ENCODE measurements around the gene AKIP1. TPM values are rescaled to one million over a fixed set of nuclear protein-coding genes. Genes with fewer than 3 reads are reported as not detected.
A peak's percentile ranks its signal among the peaks of the same experiment; 100 is the strongest.

AKIP1 gene
- total and polyA plus RNA-seq, 2 of the 8 experiments (the other 6 are each of a cell fraction or from before 2014, with no cell fraction given), result 17.8 to 29.6 TPM

DNA sequence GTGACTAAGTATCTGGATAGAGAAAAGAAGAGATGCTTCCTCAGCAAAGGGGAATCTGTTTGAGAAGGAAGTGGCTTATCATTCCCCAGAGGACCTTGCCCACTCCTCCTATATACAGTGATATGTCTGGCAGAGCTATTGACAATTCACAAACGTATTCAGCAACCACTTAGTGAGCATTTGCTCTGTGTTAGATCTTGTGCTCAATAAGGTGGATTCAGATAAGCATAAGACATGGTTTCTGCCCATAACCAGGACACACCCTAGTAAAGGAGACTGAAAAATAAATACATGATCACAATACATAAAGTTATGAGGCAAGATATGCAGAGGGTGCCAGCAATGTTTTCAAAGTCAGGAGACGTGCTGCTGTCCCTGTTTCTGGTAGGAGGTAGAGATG, 51.9 kb downstream of the AKIP1 start:
- FAIRE-seq (no peak), DNase-seq (ENCODE audit: low read depth in 1 of 2, low spot score in 2 of 2) (no peak)
- H3K9ac ChIP-seq (replicated peaks in 1 of 4; ENCODE audit: extremely low read depth in 1 of 4, low read depth in 3 of 4, low read length in 3 of 4), result no peak overlapping the region
- H2BK15ac ChIP-seq (ENCODE audit: low read length), result no peak overlapping the region
- H2AK5ac ChIP-seq (ENCODE audit: low read depth, low read length), result no peak overlapping the region
- H3K79me1 ChIP-seq (ENCODE audit: low read depth, low read length), result peaks cover 3% of the 10 kb centered on the region; the same call in 1 of the 2 replicates
- no peaks in the 10 kb centered on the region for H4K20me1 ChIP-seq (replicated peaks in 1 of 2; ENCODE audit: control insufficient read depth in 1 of 2, insufficient read depth in 2 of 2, low read length in 2 of 2)
- TF ChIP-seq NRF1 (IDR thresholded peaks at IDR 0.05; ENCODE audit: low read depth, low read length) (no peak), RBBP5 (IDR thresholded peaks at IDR 0.05; ENCODE audit: borderline replicate concordance, low read depth, low read length) (no peak), RAD21 (IDR thresholded peaks at IDR 0.05 in 1 of 2, conservative IDR thresholded peaks at IDR 0.05 in 1 of 2; ENCODE audit: low read depth in 2 of 2, low read length in 2 of 2) (no peak)
- CTCF ChIA-PET (ENCODE audit: partially characterized antibody), result interaction anchor here (0.6 to 2.3 kb wide), 5 partner anchors 30 to 699 kb away, joined by 3 to 11 read pairs (median 5); partner anchors contain the start of genes C11orf16 and LMO1
- H2BK5ac ChIP-seq (ENCODE audit: low read depth, low read length), result no peak overlapping the region
- H3K14ac ChIP-seq (ENCODE audit: insufficient read length), result no peak overlapping the region
- H3K18ac ChIP-seq (ENCODE audit: extremely low read depth, low read length), result no peak overlapping the region
- no peak overlapping the region for H4K5ac ChIP-seq (ENCODE audit: insufficient read length, low read depth, low read length)
- peaks cover 0 to 3% of the 10 kb centered on the region in 2 experiments; a peak in 1 of 4 replicates for H3K79me2 ChIP-seq (ENCODE audit: control insufficient read depth in 1 of 2, insufficient read depth in 2 of 2, low read length in 2 of 2)
- H2BK20ac ChIP-seq (ENCODE audit: low read length), result no peak overlapping the region
- no peak overlapping the region for H3K56ac ChIP-seq (replicated peaks; ENCODE audit: insufficient read length, low read depth, low read length)
- H3K4ac ChIP-seq (replicated peaks; ENCODE audit: insufficient read length, low read depth, low read length), result no peak overlapping the region
- 70% methylated on average over 2 of the region's 2 CpGs; no CpG with 5 or more reads in 1 of the 2 experiments for WGBS, 2 experiments (ENCODE audit: extremely low coverage in 1 of 2, insufficient coverage in 1 of 2, insufficient read length in 1 of 2, insufficient replicate concordance in 2 of 2, low coverage in 1 of 2, low lambda C conversion rate in 2 of 2, missing lambda C conversion rate in 1 of 2)
- no peak overlapping the region for H2AFZ ChIP-seq (ENCODE audit: low read length)
- H3K27me3 ChIP-seq (replicated peaks in 1 of 4; ENCODE audit: control insufficient read depth in 3 of 4, extremely low read depth in 1 of 4, insufficient read depth in 3 of 4, low read length in 3 of 4), result no peaks in the 10 kb centered on the region
- H3K23ac ChIP-seq (ENCODE audit: insufficient read length), result no peak overlapping the region
- H3K9me3 ChIP-seq (ENCODE audit: insufficient read depth in 2 of 2, low read depth in 1 of 2, low read length in 1 of 2), result no peaks in the 10 kb centered on the region
- no peak overlapping the region for H3K27ac ChIP-seq (ENCODE audit: low read depth, low read length)
- H4K8ac ChIP-seq (ENCODE audit: extremely low read depth, insufficient read depth, low read length), result no peak overlapping the region
- no peak overlapping the region for H2BK12ac ChIP-seq (ENCODE audit: low read depth, low read length)
- POLR2A ChIA-PET (ENCODE audit: partially characterized antibody), result interaction anchor here (0.9 kb wide), 1 partner anchor 281 kb away, joined by 3 read pairs; the partner anchor contains the start of gene TRIM66
- peak overlapping the region in 1 of 2 experiments; percentile 62; a peak in 1 of 4 replicates for H3K4me2 ChIP-seq (ENCODE audit: insufficient read depth in 1 of 2, low read depth in 2 of 2, low read length in 2 of 2)
- no peak overlapping the region for H3K4me3 ChIP-seq (ENCODE audit: extremely low read depth in 1 of 4, insufficient read depth in 2 of 4, low read depth in 3 of 4, low read length in 4 of 4)
- peaks cover 0 to 4% (median 2%) of the 10 kb centered on the region in 4 experiments; a peak in 3 of 7 replicates for H3K4me1 ChIP-seq (replicated peaks in 1 of 4; ENCODE audit: control insufficient read depth in 3 of 4, insufficient read depth in 4 of 4, low read length in 3 of 4)
- H3K23me2 ChIP-seq (ENCODE audit: low read depth, low read length), result peaks cover 12% of the 10 kb centered on the region
- H2BK120ac ChIP-seq (replicated peaks; ENCODE audit: low read depth, low read length), result no peak overlapping the region
- no peak overlapping the region for H4K91ac ChIP-seq (replicated peaks; ENCODE audit: insufficient read length, low read length)
- H3K36me3 ChIP-seq (ENCODE audit: control insufficient read depth in 2 of 4, insufficient read depth in 4 of 4, low read length in 3 of 4), result no peaks in the 10 kb centered on the region

Measured in H1 (cell line).